DOHH2 (cell line): ENCODE results near the gene FASN.

Source experiments
- H3F3A ChIP-seq: fragments of 200-600 bp; sonication (generic), shearing (Covaris generic); 2 replicates; pipeline ENCODE4 v1.6.0; 2016; ENCODE audit warnings: antibody characterized with exemption, mild to moderate bottlenecking; ENCODE audit not compliant: control insufficient read depth, insufficient read depth
- H3K27ac ChIP-seq: fragments of 200-600 bp; sonication (generic); 2 replicates; pipeline ENCODE4 v1.5.1; 2014; ENCODE audit warnings: low read depth, mild to moderate bottlenecking, low read length, moderate library complexity
- H3K27me3 ChIP-seq: fragments of 200-600 bp; sonication (generic); 2 replicates; pipeline ENCODE4 v1.6.1; 2014; ENCODE audit warnings: mild to moderate bottlenecking, low read length, mixed read lengths; ENCODE audit not compliant: control insufficient read depth
- H3K36me3 ChIP-seq: fragments of 200-600 bp; sonication (generic); 2 replicates; pipeline ENCODE4 v1.6.1; 2014; ENCODE audit warnings: mild to moderate bottlenecking, low read length, moderate library complexity, mixed read lengths; ENCODE audit not compliant: control insufficient read depth
- H3K4me1 ChIP-seq: fragments of 200-600 bp; sonication (generic); 2 replicates; pipeline ENCODE4 v1.6.1; 2014; ENCODE audit warnings: mild to moderate bottlenecking, low read length, mixed read lengths; ENCODE audit not compliant: control insufficient read depth
- H3K4me2 ChIP-seq: fragments of 200-600 bp; sonication (generic); 2 replicates; pipeline ENCODE4 v1.6.0; 2014; ENCODE audit warnings: mild to moderate bottlenecking, low read length, moderate library complexity
- H3K4me3 ChIP-seq: fragments of 200-600 bp; sonication (generic); 2 replicates; pipeline ENCODE4 v1.5.1; 2014; ENCODE audit warnings: mild to moderate bottlenecking, low read length, mixed read lengths
- H3K79me2 ChIP-seq: fragments of 200-600 bp; sonication (generic); 2 replicates; pipeline ENCODE4 v1.6.1; 2014; ENCODE audit warnings: mild to moderate bottlenecking, low read length, mixed read lengths; ENCODE audit not compliant: control insufficient read depth
- H3K9me2 ChIP-seq: fragments of 200-600 bp; sonication (generic); replicated peaks from 2 replicates; pipeline ENCODE4 v1.6.1; 2014; ENCODE audit warnings: mild to moderate bottlenecking, low read length, mixed read lengths; ENCODE audit not compliant: control insufficient read depth
- H3K9me3 ChIP-seq: fragments of 200-600 bp; sonication (generic); 2 replicates; pipeline ENCODE4 v1.6.1; 2014; ENCODE audit warnings: antibody characterized with exemption, low read length, mixed read lengths; ENCODE audit not compliant: control insufficient read depth, insufficient read depth
- H4K20me1 ChIP-seq: fragments of 200-600 bp; sonication (generic); 2 replicates; pipeline ENCODE4 v1.6.0; 2014; ENCODE audit warnings: low read depth, mild to moderate bottlenecking, antibody characterized with exemption, low read length, moderate library complexity; ENCODE audit not compliant: control insufficient read depth, insufficient read depth
- EZH2phosphoT487 ChIP-seq: fragments of 200-600 bp; sonication (generic); IDR thresholded peaks from 2 replicates; pipeline ENCODE4 v1.6.1; 2017; ENCODE audit warnings: borderline replicate concordance, mild to moderate bottlenecking, antibody characterized with exemption, low read length, moderate library complexity, mixed read lengths
- TF ChIP-seq, protein P1 (sequence below): fragments of 200-600 bp; sonication (generic); IDR thresholded peaks from one replicate; pipeline ENCODE4 v1.5.1; 2014; ENCODE audit warnings: antibody characterized with exemption, mild to moderate bottlenecking, low read depth, low read length; ENCODE audit not compliant: poor library complexity, severe bottlenecking

Gene FASN

DNA sequence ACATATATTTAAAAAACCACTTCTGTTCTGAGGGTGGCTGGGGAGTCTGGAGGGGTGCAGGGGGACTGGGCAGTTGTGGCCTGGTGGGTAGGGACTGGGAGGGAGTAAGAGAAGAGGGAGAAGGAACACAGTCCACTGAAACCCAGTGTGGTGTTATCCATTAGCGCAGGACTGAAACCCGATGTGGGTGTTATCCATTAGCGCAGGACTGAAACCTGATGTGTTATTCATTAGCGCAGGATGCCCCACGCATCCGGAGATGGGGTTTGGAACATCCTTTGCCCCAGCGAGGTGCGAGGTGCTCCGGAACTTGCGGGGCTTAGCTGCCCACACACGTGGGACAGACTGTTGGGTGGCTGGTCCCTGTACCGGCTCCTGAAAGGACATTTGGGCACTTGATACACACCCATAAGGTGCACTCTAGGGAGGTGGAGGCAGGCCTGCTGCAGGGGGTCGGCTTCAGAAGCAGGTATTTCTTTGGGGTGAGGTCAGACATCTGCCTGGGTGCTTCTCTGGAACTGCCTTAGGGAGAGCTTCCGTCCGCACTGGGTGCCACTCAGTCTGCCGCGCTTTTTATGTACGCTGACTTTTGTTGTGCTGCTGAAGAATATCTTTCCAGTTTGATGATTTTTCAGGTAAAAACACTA, 20.3 kb upstream of the FASN start:
- no peaks in the 10 kb centered on the region for H3K36me3 ChIP-seq
- H3K79me2 ChIP-seq: no peaks in the 10 kb centered on the region
- H3K4me1 ChIP-seq: no peaks in the 10 kb centered on the region
- no peak overlapping the region for H3K27ac ChIP-seq
- no peaks in the 10 kb centered on the region for H3K9me2 ChIP-seq
- no peaks in the 10 kb centered on the region for H4K20me1 ChIP-seq
- no peak overlapping the region for H3K4me3 ChIP-seq
- TF ChIP-seq, protein P1, sequence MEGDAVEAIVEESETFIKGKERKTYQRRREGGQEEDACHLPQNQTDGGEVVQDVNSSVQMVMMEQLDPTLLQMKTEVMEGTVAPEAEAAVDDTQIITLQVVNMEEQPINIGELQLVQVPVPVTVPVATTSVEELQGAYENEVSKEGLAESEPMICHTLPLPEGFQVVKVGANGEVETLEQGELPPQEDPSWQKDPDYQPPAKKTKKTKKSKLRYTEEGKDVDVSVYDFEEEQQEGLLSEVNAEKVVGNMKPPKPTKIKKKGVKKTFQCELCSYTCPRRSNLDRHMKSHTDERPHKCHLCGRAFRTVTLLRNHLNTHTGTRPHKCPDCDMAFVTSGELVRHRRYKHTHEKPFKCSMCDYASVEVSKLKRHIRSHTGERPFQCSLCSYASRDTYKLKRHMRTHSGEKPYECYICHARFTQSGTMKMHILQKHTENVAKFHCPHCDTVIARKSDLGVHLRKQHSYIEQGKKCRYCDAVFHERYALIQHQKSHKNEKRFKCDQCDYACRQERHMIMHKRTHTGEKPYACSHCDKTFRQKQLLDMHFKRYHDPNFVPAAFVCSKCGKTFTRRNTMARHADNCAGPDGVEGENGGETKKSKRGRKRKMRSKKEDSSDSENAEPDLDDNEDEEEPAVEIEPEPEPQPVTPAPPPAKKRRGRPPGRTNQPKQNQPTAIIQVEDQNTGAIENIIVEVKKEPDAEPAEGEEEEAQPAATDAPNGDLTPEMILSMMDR: no peak
- no peak for TF ChIP-seq EZH2phosphoT487
- H3K27me3 ChIP-seq: no peaks in the 10 kb centered on the region
- H3K9me3 ChIP-seq: no peaks in the 10 kb centered on the region
- no peak overlapping the region for H3K4me2 ChIP-seq
- no peaks in the 10 kb centered on the region for H3F3A ChIP-seq

DNA sequence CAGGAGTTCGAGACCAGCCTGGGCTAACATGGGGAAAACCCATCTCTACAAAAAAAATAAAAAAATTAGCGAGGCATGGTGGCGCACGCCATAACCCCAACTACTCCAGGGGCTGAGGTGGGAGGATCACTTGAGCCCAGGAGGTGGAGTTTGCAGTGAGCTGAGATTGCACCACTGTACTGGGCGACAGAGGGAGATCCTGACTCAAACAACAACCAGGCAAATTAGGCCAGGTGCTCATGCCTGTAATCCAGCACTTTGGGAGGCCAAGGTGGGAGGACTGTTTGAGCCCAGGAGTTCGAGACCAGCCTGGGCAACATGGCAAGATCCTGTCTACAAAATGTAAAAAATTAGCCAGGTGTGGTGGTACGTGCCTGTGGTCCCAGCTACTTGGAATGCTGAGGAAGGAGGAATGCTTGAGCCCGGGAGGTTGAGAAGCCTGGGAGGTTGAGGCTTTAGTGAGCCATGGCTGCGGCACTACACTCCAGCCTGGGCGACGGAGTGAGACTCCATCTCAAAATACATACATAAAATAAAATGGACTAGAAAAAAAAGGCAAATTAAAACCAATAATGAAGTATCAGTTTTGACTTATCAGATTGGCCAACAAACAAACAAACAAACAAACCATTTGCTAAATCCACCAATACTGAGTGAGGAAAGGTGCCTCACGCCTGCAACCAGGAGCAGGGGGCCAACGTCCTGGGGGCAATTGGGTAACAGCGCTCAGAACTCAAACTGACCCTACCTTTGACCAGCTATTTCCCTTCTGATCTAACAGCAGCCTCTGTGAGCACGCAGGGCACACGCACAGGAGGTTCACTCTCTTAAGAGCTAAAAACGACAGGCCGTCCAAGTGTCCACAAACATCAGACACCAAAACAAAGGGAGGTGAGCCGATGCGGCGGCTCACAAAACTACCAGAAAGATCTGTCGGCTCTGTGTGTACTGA, 19.4 kb upstream of the FASN start:
- Histone ChIP-seq H3K4me3 (no peak overlapping the region), H3F3A (no peaks in the 10 kb centered on the region), H3K4me2 (no peak overlapping the region), H4K20me1 (no peaks in the 10 kb centered on the region), H3K4me1 (no peaks in the 10 kb centered on the region), H3K36me3 (no peaks in the 10 kb centered on the region), H3K79me2 (no peaks in the 10 kb centered on the region), H3K27ac (no peak overlapping the region), H3K9me2 (no peaks in the 10 kb centered on the region), H3K9me3 (no peaks in the 10 kb centered on the region), H3K27me3 (no peaks in the 10 kb centered on the region)
- TF ChIP-seq, protein P1: no peak
- TF ChIP-seq EZH2phosphoT487: no peak

DNA sequence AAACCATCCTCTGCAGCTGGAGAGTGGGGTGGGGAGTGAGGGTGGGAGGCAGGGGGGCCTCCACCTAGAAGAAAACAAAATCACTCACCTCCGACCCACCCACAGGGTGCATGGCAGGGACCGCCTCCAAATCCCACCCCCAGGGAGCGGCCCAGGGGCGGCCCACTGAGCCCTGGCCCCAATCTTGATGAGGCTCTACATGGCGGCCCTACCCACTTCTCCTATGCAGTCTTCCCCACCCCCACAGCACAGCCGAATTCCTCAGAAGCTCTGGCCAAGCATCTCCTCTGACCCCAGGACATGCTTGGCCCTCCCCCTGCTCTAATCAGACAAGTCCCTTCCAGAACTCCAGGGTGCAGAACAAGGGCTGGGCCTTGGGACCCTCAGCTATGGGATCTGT, 18.2 kb upstream of the FASN start:
- no peak overlapping the region for H3K4me2 ChIP-seq
- H3K4me1 ChIP-seq: no peaks in the 10 kb centered on the region
- H3K9me2 ChIP-seq: no peaks in the 10 kb centered on the region

More for the DNA sequence above, 18.2 kb upstream of the FASN start:
- TF ChIP-seq, protein P1: no peak
- TF ChIP-seq EZH2phosphoT487: no peak
- H3K79me2 ChIP-seq: no peaks in the 10 kb centered on the region
- H3K27ac ChIP-seq: no peak overlapping the region
- no peaks in the 10 kb centered on the region for H3K9me3 ChIP-seq
- H3K27me3 ChIP-seq: no peaks in the 10 kb centered on the region
- H3K4me3 ChIP-seq: no peak overlapping the region
- H4K20me1 ChIP-seq: no peaks in the 10 kb centered on the region
- H3F3A ChIP-seq: no peaks in the 10 kb centered on the region
- H3K36me3 ChIP-seq: no peaks in the 10 kb centered on the region
